GM18507 (cell line): ENCODE data around the gene NOXO1.
A peak's percentile ranks its signal among the peaks of the same experiment; 100 is the strongest.

Source experiments
- DNase-seq: peaks from one replicate; pipeline ENCODE4 v3.0.0; 2011; ENCODE audit warnings: low read depth; ENCODE audit not compliant: insufficient read length; ENCODE audit errors: extremely low spot score
- FAIRE-seq: peaks from 2 replicates; lab custom pipeline; 2011; peaks lifted over from hg19 to GRCh38; lab: Jason Lieb, UNC

NOXO1 gene

GRCh38 chr16:1930338-1930720, 50.9 kb downstream of the NOXO1 start:
- no peak for FAIRE-seq

GRCh38 chr16:1929578-1930337, 51.5 kb downstream of the NOXO1 start:
- FAIRE-seq = peak; percentile 93
- DNase-seq = peak; percentile 99

More at GRCh38 chr16:1930338-1930720, 50.9 kb downstream of the NOXO1 start:
- no peak for DNase-seq

- DNase-seq = no peak
- FAIRE-seq = no peak
Observed at GRCh38 chr16:1929105-1929504, 52.2 kb downstream of the NOXO1 start.
